WTC11 (cell line): ENCODE data around the gene UBE2N. TPM values are rescaled to one million over a fixed set of nuclear protein-coding genes. Genes with fewer than 3 reads are reported as not detected.
"Not testable (repeated sequence)": the region's sequence is repeated elsewhere in the genome, so short reads cannot be mapped to it uniquely, and the experiment has no call there.

Source experiments
- ATAC-seq: fragments of 200-7000 bp; cut with Tn5 transposase; 2 replicates; pipeline ENCODE4 v1.10.0; 2021; ENCODE audit warnings: mild to moderate bottlenecking, moderate library complexity
- CTCF ChIA-PET: fragments of 300-600 bp; sonication (Branson Sonifier 250); formaldehyde crosslinking; loops from one replicate; lab custom pipeline; 2021; ENCODE audit warnings: antibody characterized with exemption; lab: Charles Lee
- POLR2A ChIA-PET: fragments of 350-600 bp; sonication (Branson Sonifier 250); formaldehyde crosslinking; loops from one replicate; lab custom pipeline; 2021; ENCODE audit warnings: antibody characterized with exemption; lab: Charles Lee
- DNase-seq: peaks from one replicate; pipeline ENCODE4 v3.0.0; 2021; ENCODE audit warnings: low spot score
- H3K27ac Mint-ChIP-seq: 2 replicates; pipeline ENCODE4 v1.8.0; 2021; ENCODE audit warnings: mixed read lengths
- H3K27me3 Mint-ChIP-seq: 2 replicates; pipeline ENCODE4 v1.8.0; 2021; ENCODE audit warnings: low read depth, mild to moderate bottlenecking, moderate library complexity, mixed read lengths
- H3K36me3 Mint-ChIP-seq: 2 replicates; pipeline ENCODE4 v1.8.0; 2021; ENCODE audit warnings: mixed read lengths
- H3K4me1 Mint-ChIP-seq: 2 replicates; pipeline ENCODE4 v1.8.0; 2022; ENCODE audit warnings: mixed read lengths
- H3K4me3 Mint-ChIP-seq: 2 replicates; pipeline ENCODE4 v1.8.0; 2021; ENCODE audit warnings: mild to moderate bottlenecking, moderate library complexity, mixed read lengths
- H3K9me3 Mint-ChIP-seq: 2 replicates; pipeline ENCODE4 v1.8.0; 2021; ENCODE audit warnings: mixed read lengths
- EMX1 ChIP-seq: fragments of 250-450 bp; sonication (Bioruptor Pico); IDR thresholded peaks from 2 replicates; pipeline ENCODE4 v1.8.0; 2021; ENCODE audit warnings: mild to moderate bottlenecking
- ESRRA ChIP-seq: sonication (generic); formaldehyde crosslinking; IDR thresholded peaks from 2 replicates; pipeline ENCODE4 v1.8.1; 2022; ENCODE audit warnings: mild to moderate bottlenecking, missing genetic modification reagents, borderline replicate concordance
- FOXJ3 ChIP-seq: sonication (generic); formaldehyde crosslinking; IDR thresholded peaks from 2 replicates; pipeline ENCODE4 v1.9.0; 2021; ENCODE audit warnings: missing genetic modification reagents, mild to moderate bottlenecking, borderline replicate concordance
- NFATC4 ChIP-seq: fragments of 250-450 bp; sonication (Bioruptor Pico); IDR thresholded peaks from 2 replicates; pipeline ENCODE4 v1.9.0; 2021; ENCODE audit warnings: mild to moderate bottlenecking
- NFE2L1 ChIP-seq: sonication (generic); formaldehyde crosslinking; IDR thresholded peaks from 2 replicates; pipeline ENCODE4 v1.8.1; 2023; ENCODE audit warnings: missing genetic modification reagents
- NR2C2 ChIP-seq: sonication (generic); formaldehyde crosslinking; IDR thresholded peaks from 2 replicates; pipeline ENCODE4 v1.8.0; 2022; ENCODE audit warnings: mild to moderate bottlenecking, missing genetic modification reagents
- PRRX2 ChIP-seq: fragments of 250-450 bp; sonication (Bioruptor Pico); IDR thresholded peaks from 2 replicates; pipeline ENCODE4 v1.8.0; 2021; ENCODE audit warnings: mild to moderate bottlenecking
- TCF7 ChIP-seq: sonication (generic); formaldehyde crosslinking; IDR thresholded peaks from 2 replicates; pipeline ENCODE4 v1.8.0; 2022; ENCODE audit warnings: mild to moderate bottlenecking, low read depth, missing genetic modification reagents, moderate library complexity
- TEAD1 ChIP-seq: sonication (generic); formaldehyde crosslinking; IDR thresholded peaks from 2 replicates; pipeline ENCODE4 v1.8.0; 2022; ENCODE audit warnings: mild to moderate bottlenecking, missing genetic modification reagents
- ZNF423 ChIP-seq: fragments of 250-450 bp; sonication (Bioruptor Pico); IDR thresholded peaks from 2 replicates; pipeline ENCODE4 v2.1.2; 2022; ENCODE audit warnings: mild to moderate bottlenecking, moderate library complexity
- ZNF671 ChIP-seq: fragments of 250-450 bp; sonication (Bioruptor Pico); IDR thresholded peaks from 2 replicates; pipeline ENCODE4 v1.8.0; 2021; ENCODE audit warnings: mild to moderate bottlenecking
- total RNA-seq: library from RNA; stranded (reverse); gene quantifications from 3 replicates; pipeline ENCODE4 v1.2.3, GENCODE V29; 2021
- TF ChIP-seq, protein P1 (sequence below): fragments of 250-450 bp; sonication (Bioruptor Pico); IDR thresholded peaks from 2 replicates; pipeline ENCODE4 v1.9.0; 2021; ENCODE audit warnings: moderate library complexity, mild to moderate bottlenecking, inconsistent platforms, borderline replicate concordance
- TF ChIP-seq, protein P2 (sequence below): fragments of 250-450 bp; sonication (Bioruptor Pico); conservative IDR thresholded peaks from 2 replicates; pipeline ENCODE4 v1.9.0; 2021; ENCODE audit warnings: mild to moderate bottlenecking
- TF ChIP-seq, protein P3 (sequence below): sonication (generic); formaldehyde crosslinking; IDR thresholded peaks from 2 replicates; pipeline ENCODE4 v1.8.1; 2022; ENCODE audit warnings: low read depth, missing genetic modification reagents, borderline replicate concordance

Gene UBE2N
- total RNA-seq, 1 experiment from 2014 or later: 195 TPM

DNA sequence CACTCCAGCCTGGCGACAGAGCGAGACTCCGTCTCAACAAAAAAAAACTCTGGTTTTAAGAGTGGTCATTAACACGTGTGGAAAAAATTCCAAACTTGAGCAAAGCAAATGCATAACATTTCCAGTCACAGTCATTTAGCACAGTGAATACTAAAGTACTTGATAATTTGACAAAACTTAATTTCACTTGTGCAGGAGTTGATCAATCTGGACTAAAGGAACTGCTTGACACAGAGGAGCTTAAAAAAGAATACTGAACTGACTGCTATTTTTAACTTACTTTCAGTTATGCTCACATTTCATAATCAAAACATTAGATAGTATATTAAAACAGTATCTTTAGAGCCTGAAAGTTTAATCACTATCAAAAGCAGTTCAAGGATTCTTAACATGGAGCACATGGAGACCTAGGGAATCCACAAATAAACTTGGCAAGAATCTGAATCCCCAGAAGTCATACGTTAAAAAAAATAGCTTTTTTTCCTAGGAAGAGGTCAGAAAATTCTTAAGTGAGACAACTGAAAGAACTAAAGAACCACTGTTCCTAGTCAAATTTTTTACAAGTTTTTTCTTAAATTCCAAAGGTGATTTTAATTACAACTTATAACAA lies 7.4 kb downstream of the UBE2N start:
- ATAC-seq (no peak), DNase-seq (no peak)
- Mint-ChIP-seq H3K9me3 (no peaks in the 10 kb centered on the region), H3K27ac (no peak overlapping the region), H3K4me1 (peaks cover 41% of the 10 kb centered on the region), H3K4me3 (no peak overlapping the region), H3K36me3 (peaks cover 3% of the 10 kb centered on the region; the same call in 1 of the 2 replicates)
- CTCF ChIA-PET: interaction anchor here (1.1 to 1.3 kb wide), 2 partner anchors 15 kb away, joined by 3 to 4 read pairs; no protein-coding TSS in a partner anchor
- POLR2A ChIA-PET: no interaction called here
- no peak for TF ChIP-seq PRRX2
- TF ChIP-seq, all 79 proteins: peak for 0
- no peaks in the 10 kb centered on the region for H3K27me3 Mint-ChIP-seq

DNA sequence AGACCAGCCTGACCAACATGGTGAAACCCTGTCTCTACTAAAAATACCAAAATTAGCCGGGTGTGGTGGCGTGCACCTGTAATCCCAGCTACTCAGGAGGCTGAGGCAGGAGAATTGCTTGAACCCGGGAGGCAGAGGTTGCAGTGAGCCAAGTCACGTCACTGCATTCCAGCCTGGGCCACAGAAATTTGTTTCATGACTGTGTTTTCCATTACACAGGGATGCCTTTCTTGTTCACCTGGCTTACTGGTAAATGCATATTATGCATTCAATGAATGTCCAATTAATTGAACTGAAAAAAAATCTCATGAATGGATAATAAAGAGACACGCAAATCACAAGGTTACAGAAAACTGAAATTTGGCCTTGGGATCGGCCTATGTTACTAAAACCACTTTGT lies 9.7 kb downstream of the UBE2N start:
- H3K4me3 Mint-ChIP-seq, ATAC-seq, H3K9me3 Mint-ChIP-seq, H3K27me3 Mint-ChIP-seq, DNase-seq, H3K27ac Mint-ChIP-seq, H3K36me3 Mint-ChIP-seq, POLR2A ChIA-PET: not testable (repeated sequence)
- H3K4me1 Mint-ChIP-seq: peaks cover 27% of the 10 kb centered on the region
- CTCF ChIA-PET: interaction anchor here (1.5 kb wide), 1 partner anchor 13 kb away, joined by 9 read pairs; no protein-coding TSS in a partner anchor

DNA sequence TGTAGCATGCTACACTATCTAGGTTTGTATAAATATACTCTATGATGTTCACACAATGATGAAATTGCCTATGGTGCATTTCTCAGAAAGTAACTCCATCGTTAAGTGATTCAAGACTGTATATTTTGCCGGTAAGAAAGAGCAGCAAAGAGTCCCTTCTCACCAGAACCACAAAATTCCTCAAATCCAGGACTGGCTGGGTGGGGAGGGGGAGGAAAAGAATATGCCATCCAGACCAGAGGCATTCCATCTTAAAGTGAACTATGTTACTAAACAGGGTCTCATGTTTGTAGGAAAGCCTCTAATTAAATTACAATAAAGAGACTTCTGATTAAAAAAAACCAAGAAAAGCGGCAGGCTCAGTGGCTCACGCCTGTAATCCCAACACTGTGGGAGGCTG lies 11.5 kb downstream of the UBE2N start:
- Mint-ChIP-seq H3K27me3 (no peaks in the 10 kb centered on the region), H3K27ac (no peak overlapping the region; the same call in 1 of the 2 replicates), H3K9me3 (no peaks in the 10 kb centered on the region), H3K4me1 (peaks cover 34% of the 10 kb centered on the region), H3K4me3 (no peak overlapping the region), H3K36me3 (peaks cover 3% of the 10 kb centered on the region; the same call in 1 of the 2 replicates)
- ChIA-PET POLR2A (no interaction called here), CTCF (interaction anchor here (1.5 kb wide), 1 partner anchor 11 kb away, joined by 9 read pairs; no protein-coding TSS in a partner anchor)
- TF ChIP-seq ESRRA (CRISPR knock-in tag): no peak
- TF ChIP-seq NR2C2 (CRISPR knock-in tag): no peak
- TF ChIP-seq, protein P1, sequence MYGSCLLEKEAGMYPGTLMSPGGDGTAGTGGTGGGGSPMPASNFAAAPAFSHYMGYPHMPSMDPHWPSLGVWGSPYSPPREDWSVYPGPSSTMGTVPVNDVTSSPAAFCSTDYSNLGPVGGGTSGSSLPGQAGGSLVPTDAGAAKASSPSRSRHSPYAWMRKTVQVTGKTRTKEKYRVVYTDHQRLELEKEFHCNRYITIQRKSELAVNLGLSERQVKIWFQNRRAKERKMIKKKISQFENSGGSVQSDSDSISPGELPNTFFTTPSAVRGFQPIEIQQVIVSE (CRISPR knock-in tag): no peak
- TF ChIP-seq NFATC4: no peak
- TF ChIP-seq FOXJ3: no peak
- TF ChIP-seq PRRX2: no peak
- TF ChIP-seq NFE2L1 (CRISPR knock-in tag): no peak
- no peak for TF ChIP-seq TEAD1 (CRISPR knock-in tag)
- ATAC-seq: no peak
- no peak for DNase-seq

DNA sequence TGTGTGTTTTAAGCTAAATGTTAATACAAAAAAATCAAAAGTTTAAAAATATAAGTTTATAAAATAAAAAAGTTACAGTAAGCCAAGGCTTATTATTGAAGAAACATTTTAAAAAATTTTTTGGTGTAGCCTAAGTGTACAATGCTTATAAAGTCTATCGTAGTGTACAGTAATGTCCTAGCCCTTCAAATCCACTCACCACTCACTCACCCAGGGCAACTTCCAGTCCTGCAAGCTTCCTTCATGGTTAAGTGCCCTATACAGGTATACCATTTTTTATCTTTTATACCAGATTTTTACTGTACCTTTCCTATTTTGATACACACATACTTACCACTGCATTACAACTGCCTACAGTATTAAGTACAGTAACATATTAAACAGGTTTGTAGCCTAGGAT lies 11.9 kb downstream of the UBE2N start:
- POLR2A ChIA-PET: no interaction called here
- no peak overlapping the region for H3K4me3 Mint-ChIP-seq
- CTCF ChIA-PET: interaction anchor here (0.8 kb wide), 1 partner anchor 10 kb away, joined by 7 read pairs; no protein-coding TSS in a partner anchor
- H3K4me1 Mint-ChIP-seq: peaks cover 38% of the 10 kb centered on the region
- peaks cover 3% of the 10 kb centered on the region; the same call in 1 of the 2 replicates for H3K36me3 Mint-ChIP-seq
- no peak overlapping the region for H3K27ac Mint-ChIP-seq
- TF ChIP-seq, protein P2, sequence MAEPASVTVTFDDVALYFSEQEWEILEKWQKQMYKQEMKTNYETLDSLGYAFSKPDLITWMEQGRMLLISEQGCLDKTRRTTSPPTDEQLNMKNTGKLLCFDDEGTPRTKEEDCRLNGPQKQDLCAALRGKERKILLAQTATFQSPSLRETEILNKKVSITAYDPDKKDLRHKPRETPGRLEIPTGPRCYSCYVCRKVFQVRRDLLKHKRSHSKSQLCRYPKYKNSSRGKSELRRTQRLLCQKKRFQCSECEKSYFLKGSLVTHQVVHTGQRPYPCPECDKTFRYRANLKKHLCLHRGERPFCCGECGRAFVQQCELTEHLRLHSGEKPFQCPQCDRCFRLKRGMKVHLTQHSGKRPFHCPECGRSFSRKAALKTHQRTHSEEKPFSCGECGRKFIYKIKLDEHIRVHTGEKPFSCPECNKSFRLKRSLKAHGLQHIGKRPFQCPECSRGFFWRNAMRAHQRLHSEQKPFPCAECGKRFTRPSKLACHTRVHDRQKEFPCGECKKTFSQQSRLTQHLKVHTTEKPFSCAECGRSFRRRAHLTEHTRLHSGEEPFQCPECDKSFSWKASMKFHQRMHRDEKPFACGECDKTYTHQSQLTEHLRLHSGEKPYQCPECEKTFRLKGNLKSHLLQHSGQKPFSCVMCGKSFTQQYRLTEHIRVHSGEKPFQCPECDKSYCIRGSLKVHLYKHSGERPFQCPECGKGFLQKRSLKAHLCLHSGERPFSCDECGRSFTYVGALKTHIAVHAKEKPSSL (CRISPR knock-in tag): no peak
- TF ChIP-seq ZNF423 (CRISPR knock-in tag) (no peak), TCF7 (CRISPR knock-in tag) (no peak), EMX1 (no peak), ZNF671 (CRISPR knock-in tag) (no peak)
- TF ChIP-seq, protein P3, sequence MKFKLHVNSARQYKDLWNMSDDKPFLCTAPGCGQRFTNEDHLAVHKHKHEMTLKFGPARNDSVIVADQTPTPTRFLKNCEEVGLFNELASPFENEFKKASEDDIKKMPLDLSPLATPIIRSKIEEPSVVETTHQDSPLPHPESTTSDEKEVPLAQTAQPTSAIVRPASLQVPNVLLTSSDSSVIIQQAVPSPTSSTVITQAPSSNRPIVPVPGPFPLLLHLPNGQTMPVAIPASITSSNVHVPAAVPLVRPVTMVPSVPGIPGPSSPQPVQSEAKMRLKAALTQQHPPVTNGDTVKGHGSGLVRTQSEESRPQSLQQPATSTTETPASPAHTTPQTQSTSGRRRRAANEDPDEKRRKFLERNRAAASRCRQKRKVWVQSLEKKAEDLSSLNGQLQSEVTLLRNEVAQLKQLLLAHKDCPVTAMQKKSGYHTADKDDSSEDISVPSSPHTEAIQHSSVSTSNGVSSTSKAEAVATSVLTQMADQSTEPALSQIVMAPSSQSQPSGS (CRISPR knock-in tag): no peak
- TF ChIP-seq, all 79 proteins: peak for 0
- no peak for ATAC-seq
- Mint-ChIP-seq H3K9me3 (no peaks in the 10 kb centered on the region), H3K27me3 (no peaks in the 10 kb centered on the region)
- no peak for DNase-seq
